ENCODE results near the gene ASB3. TPM values are rescaled to one million over a fixed set of nuclear protein-coding genes. Genes with fewer than 3 reads are reported as not detected.

The ASB3 gene
- total and polyA plus RNA-seq, 4 donors: 2.7 to 13.6 (median 8.7) TPM

DNA sequence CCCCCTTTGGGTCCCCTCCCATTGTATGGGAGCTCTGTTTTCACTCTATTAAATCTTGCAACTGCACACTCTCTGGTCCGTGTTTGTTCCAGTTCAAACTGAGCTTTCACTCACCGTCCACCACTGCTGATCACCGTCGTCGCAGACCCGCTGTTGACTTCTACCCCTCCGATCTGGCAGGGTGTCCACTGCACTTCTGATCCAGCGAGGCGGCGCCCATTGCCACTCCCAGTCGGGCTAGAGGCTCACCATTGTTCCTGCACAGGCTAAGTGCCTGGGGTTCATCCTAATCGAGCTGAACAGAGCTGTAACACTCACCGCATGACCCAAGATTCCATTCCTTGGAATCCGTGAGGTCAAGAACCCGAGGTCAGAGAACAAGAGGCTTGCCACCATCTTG, 30.1 kb downstream of the ASB3 start (continued):
- TF ChIP-seq, protein P1, sequence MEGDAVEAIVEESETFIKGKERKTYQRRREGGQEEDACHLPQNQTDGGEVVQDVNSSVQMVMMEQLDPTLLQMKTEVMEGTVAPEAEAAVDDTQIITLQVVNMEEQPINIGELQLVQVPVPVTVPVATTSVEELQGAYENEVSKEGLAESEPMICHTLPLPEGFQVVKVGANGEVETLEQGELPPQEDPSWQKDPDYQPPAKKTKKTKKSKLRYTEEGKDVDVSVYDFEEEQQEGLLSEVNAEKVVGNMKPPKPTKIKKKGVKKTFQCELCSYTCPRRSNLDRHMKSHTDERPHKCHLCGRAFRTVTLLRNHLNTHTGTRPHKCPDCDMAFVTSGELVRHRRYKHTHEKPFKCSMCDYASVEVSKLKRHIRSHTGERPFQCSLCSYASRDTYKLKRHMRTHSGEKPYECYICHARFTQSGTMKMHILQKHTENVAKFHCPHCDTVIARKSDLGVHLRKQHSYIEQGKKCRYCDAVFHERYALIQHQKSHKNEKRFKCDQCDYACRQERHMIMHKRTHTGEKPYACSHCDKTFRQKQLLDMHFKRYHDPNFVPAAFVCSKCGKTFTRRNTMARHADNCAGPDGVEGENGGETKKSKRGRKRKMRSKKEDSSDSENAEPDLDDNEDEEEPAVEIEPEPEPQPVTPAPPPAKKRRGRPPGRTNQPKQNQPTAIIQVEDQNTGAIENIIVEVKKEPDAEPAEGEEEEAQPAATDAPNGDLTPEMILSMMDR (IDR thresholded peaks at IDR 0.05; ENCODE audit: low read depth, low read length, missing input control): no peak
- TF ChIP-seq NR2F2 (IDR thresholded peaks at IDR 0.05) (no peak), JUND (IDR thresholded peaks at IDR 0.05) (no peak), SP1 (IDR thresholded peaks at IDR 0.05) (no peak), RAD21 (IDR thresholded peaks at IDR 0.05) (no peak), HNF4G (IDR thresholded peaks at IDR 0.05) (no peak), HNF4A (conservative IDR thresholded peaks at IDR 0.05) (no peak), RXRA (IDR thresholded peaks at IDR 0.05) (no peak)

DNA sequence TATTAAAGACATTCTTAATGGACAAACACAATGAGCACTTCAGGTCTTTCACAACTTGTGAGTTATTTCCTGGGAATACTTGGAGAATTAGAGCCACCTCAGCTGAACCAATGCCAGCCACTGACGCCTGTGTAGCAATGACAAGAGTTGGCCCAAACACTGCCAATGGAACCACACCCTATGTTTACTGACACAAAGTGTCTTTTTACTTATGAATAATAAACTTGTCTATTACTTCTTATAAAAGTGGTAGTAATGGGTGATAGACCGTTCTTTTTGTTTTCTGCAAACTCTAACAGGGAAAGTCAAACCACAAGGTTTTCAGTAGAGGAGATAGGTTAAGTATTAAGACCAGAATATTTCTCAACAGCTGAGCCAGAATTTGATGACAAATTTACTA, 31.6 kb downstream of the ASB3 start:
- TF ChIP-seq HNF4A (conservative IDR thresholded peaks at IDR 0.05) (no peak), FOXA2 (IDR thresholded peaks at IDR 0.05) (no peak), EGR1 (IDR thresholded peaks at IDR 0.05; ENCODE audit: low read depth in 2 of 2) (no peak), RAD21 (IDR thresholded peaks at IDR 0.05) (no peak), SP1 (IDR thresholded peaks at IDR 0.05) (no peak), NR2F2 (IDR thresholded peaks at IDR 0.05) (no peak), HNF4G (IDR thresholded peaks at IDR 0.05) (no peak), JUND (IDR thresholded peaks at IDR 0.05) (no peak)
- TF ChIP-seq, protein P2, sequence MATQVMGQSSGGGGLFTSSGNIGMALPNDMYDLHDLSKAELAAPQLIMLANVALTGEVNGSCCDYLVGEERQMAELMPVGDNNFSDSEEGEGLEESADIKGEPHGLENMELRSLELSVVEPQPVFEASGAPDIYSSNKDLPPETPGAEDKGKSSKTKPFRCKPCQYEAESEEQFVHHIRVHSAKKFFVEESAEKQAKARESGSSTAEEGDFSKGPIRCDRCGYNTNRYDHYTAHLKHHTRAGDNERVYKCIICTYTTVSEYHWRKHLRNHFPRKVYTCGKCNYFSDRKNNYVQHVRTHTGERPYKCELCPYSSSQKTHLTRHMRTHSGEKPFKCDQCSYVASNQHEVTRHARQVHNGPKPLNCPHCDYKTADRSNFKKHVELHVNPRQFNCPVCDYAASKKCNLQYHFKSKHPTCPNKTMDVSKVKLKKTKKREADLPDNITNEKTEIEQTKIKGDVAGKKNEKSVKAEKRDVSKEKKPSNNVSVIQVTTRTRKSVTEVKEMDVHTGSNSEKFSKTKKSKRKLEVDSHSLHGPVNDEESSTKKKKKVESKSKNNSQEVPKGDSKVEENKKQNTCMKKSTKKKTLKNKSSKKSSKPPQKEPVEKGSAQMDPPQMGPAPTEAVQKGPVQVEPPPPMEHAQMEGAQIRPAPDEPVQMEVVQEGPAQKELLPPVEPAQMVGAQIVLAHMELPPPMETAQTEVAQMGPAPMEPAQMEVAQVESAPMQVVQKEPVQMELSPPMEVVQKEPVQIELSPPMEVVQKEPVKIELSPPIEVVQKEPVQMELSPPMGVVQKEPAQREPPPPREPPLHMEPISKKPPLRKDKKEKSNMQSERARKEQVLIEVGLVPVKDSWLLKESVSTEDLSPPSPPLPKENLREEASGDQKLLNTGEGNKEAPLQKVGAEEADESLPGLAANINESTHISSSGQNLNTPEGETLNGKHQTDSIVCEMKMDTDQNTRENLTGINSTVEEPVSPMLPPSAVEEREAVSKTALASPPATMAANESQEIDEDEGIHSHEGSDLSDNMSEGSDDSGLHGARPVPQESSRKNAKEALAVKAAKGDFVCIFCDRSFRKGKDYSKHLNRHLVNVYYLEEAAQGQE (IDR thresholded peaks at IDR 0.05): no peak
- no peak for DNase-seq (ENCODE audit: low spot score)

DNA sequence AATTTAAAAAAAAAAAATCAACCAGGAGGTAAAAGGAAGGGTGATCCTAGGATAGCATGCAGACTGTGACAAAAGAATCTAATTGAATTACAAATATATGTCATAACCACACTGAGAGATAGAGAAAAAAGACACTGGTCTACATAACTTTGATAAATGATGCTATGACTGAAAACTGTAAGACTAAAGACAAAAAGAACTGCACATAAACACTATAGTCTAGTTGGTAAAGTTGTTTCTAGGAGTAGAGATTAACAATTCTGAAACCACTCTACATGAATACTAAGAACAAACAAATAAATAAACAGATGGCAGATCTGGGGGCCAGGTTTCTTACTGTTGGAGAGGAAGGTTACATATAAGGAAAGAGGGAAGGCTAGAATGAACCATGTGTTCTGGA, 33.7 kb downstream of the ASB3 start:
- TF ChIP-seq NR2F2 (IDR thresholded peaks at IDR 0.05) (no peak), YY1 (IDR thresholded peaks at IDR 0.05) (no peak), HNF4G (IDR thresholded peaks at IDR 0.05) (no peak), FOXA2 (IDR thresholded peaks at IDR 0.05) (no peak), RXRA (IDR thresholded peaks at IDR 0.05) (no peak)
- Histone ChIP-seq H3K9me3 (ENCODE audit: control insufficient read depth in 4 of 4, low read length in 3 of 4) (no peaks in the 10 kb centered on the region), H3K9ac (ENCODE audit: low read depth in 1 of 2, low read length in 2 of 2) (no peak overlapping the region)

More for the DNA sequence above, 31.6 kb downstream of the ASB3 start:
- Histone ChIP-seq H3K36me3 (ENCODE audit: control insufficient read depth in 4 of 4, insufficient read depth in 3 of 4, low read depth in 1 of 4, low read length in 3 of 4) (peaks cover 3 to 8% (median 5%) of the 10 kb centered on the region in 4 donors), H3K4me1 (ENCODE audit: control insufficient read depth in 4 of 4, insufficient read depth in 4 of 4, low read length in 3 of 4) (no peaks in the 10 kb centered on the region), H3K4me3 (ENCODE audit: low read depth in 1 of 3, low read length in 3 of 3) (no peak overlapping the region), H3K9me3 (ENCODE audit: control insufficient read depth in 4 of 4, low read length in 3 of 4) (no peaks in the 10 kb centered on the region), H3K27ac (ENCODE audit: low read depth in 1 of 2, low read length in 2 of 2) (no peak overlapping the region), H3K9ac (ENCODE audit: low read depth in 1 of 2, low read length in 2 of 2) (no peak overlapping the region), H3K27me3 (ENCODE audit: control insufficient read depth in 4 of 4, insufficient read depth in 4 of 4, low read length in 3 of 4) (no peaks in the 10 kb centered on the region)
- WGBS: 63% methylated on average over 2 of the region's 2 CpGs

More for the DNA sequence above, 33.7 kb downstream of the ASB3 start:
- Histone ChIP-seq H3K4me3 (ENCODE audit: low read depth in 1 of 3, low read length in 3 of 3) (no peak overlapping the region), H3K36me3 (ENCODE audit: control insufficient read depth in 4 of 4, insufficient read depth in 3 of 4, low read depth in 1 of 4, low read length in 3 of 4) (peaks cover 3 to 15% (median 9%) of the 10 kb centered on the region in 4 donors), H3K4me1 (ENCODE audit: control insufficient read depth in 4 of 4, insufficient read depth in 4 of 4, low read length in 3 of 4) (no peaks in the 10 kb centered on the region), H3K27ac (ENCODE audit: low read depth in 1 of 2, low read length in 2 of 2) (no peak overlapping the region), H3K27me3 (ENCODE audit: control insufficient read depth in 4 of 4, insufficient read depth in 4 of 4, low read length in 3 of 4) (no peaks in the 10 kb centered on the region)
- DNase-seq (ENCODE audit: low spot score): no peak
